Neural cell (in vitro differentiated cells): ENCODE results near the gene CNTN4. TPM values are rescaled to one million over a fixed set of nuclear protein-coding genes. Genes with fewer than 3 reads are reported as not detected.

Experiments
- H2AFZ ChIP-seq: fragments of 200-600, 300-800 bp; sonication (generic), shearing (Covaris generic); 2 replicates; pipeline ENCODE4 v1.6.0; 2014; ENCODE audit warnings: low read depth, mild to moderate bottlenecking, antibody characterized with exemption, low read length, moderate library complexity
- H3F3A ChIP-seq: fragments of 200-600 bp; shearing (Covaris generic); 2 replicates; pipeline ENCODE4 v1.6.1; 2016; ENCODE audit warnings: mild to moderate bottlenecking, moderate library complexity, mixed read lengths, antibody characterized with exemption, low read length; ENCODE audit not compliant: insufficient read depth, poor library complexity, severe bottlenecking
- H3K27ac ChIP-seq: fragments of 200-600, 300-800 bp; sonication (generic), shearing (Covaris generic); 2 replicates; pipeline ENCODE4 v1.5.1; 2014; ENCODE audit warnings: mild to moderate bottlenecking, low read length, moderate library complexity
- H3K27me3 ChIP-seq: fragments of 300-800, 200-600 bp; sonication (generic), shearing (Covaris generic); 2 replicates; pipeline ENCODE4 v1.6.0; 2014; ENCODE audit warnings: mild to moderate bottlenecking, low read depth, low read length, moderate library complexity; ENCODE audit not compliant: insufficient read depth
- H3K36me3 ChIP-seq: fragments of 300-800, 200-600 bp; sonication (generic), shearing (Covaris generic); 2 replicates; pipeline ENCODE4 v1.5.1; 2014; ENCODE audit warnings: mild to moderate bottlenecking, antibody characterized with exemption, low read length, moderate library complexity; ENCODE audit not compliant: insufficient read depth
- H3K4me2 ChIP-seq: fragments of 300-800, 200-600 bp; sonication (generic), shearing (Covaris generic); 2 replicates; pipeline ENCODE4 v1.6.0; 2014; ENCODE audit warnings: mild to moderate bottlenecking, low read length
- H3K4me3 ChIP-seq: fragments of 300-800, 200-600 bp; sonication (generic), shearing (Covaris generic); 2 replicates; pipeline ENCODE4 v1.5.1; 2014; ENCODE audit warnings: mild to moderate bottlenecking, low read length, moderate library complexity
- H3K79me2 ChIP-seq: fragments of 200-600 bp; shearing (Covaris generic); replicated peaks from 2 replicates; pipeline ENCODE4 v1.6.0; 2014; ENCODE audit warnings: mild to moderate bottlenecking, low read length, moderate library complexity; ENCODE audit not compliant: insufficient read depth
- H3K9ac ChIP-seq: fragments of 300-800, 200-600 bp; sonication (generic), shearing (Covaris generic); 2 replicates; pipeline ENCODE4 v1.6.1; 2016; ENCODE audit warnings: mild to moderate bottlenecking, low read length, mixed read lengths
- H3K9me2 ChIP-seq: fragments of 200-600 bp; shearing (Covaris generic); 2 replicates; pipeline ENCODE4 v1.6.1; 2016; ENCODE audit warnings: mild to moderate bottlenecking, low read length, mixed read lengths; ENCODE audit not compliant: insufficient read depth
- H3K9me3 ChIP-seq: fragments of 200-600, 300-800 bp; sonication (generic), shearing (Covaris generic); 2 replicates; pipeline ENCODE4 v1.6.1; 2016; ENCODE audit warnings: mild to moderate bottlenecking, mixed run types, low read length, moderate library complexity, mixed read lengths
- H4K20me1 ChIP-seq: fragments of 200-600 bp; shearing (Covaris generic); 2 replicates; pipeline ENCODE4 v1.6.1; 2016; ENCODE audit warnings: mild to moderate bottlenecking, mixed run types; ENCODE audit not compliant: insufficient read depth
- CTCF ChIP-seq: fragments of 450-650 bp; IDR thresholded peaks from 2 replicates; pipeline ENCODE4 v1.5.1; 2014; ENCODE audit warnings: antibody characterized with exemption, mild to moderate bottlenecking, moderate library complexity; ENCODE audit not compliant: poor library complexity, severe bottlenecking
- EP300 ChIP-seq: fragments of 450-650 bp; conservative IDR thresholded peaks from 2 replicates; pipeline ENCODE4 v1.6.1; 2014; ENCODE audit warnings: antibody characterized with exemption, mild to moderate bottlenecking, moderate library complexity; ENCODE audit not compliant: poor library complexity, severe bottlenecking
- EZH2 ChIP-seq: fragments of 200-600, 300-800 bp; shearing (Covaris generic), sonication (generic); IDR thresholded peaks from 2 replicates; pipeline ENCODE4 v1.6.1; 2014; ENCODE audit warnings: antibody characterized with exemption, low read length, borderline replicate concordance, mild to moderate bottlenecking; ENCODE audit not compliant: insufficient read depth, poor library complexity, severe bottlenecking
- MXI1 ChIP-seq: fragments of 450-650 bp; conservative IDR thresholded peaks from 2 replicates; pipeline ENCODE4 v1.6.1; 2014; ENCODE audit warnings: antibody characterized with exemption, mild to moderate bottlenecking; ENCODE audit not compliant: poor library complexity, severe bottlenecking
- POLR2AphosphoS5 ChIP-seq: IDR thresholded peaks from 2 replicates; pipeline ENCODE4 v1.6.1; 2012
- RAD21 ChIP-seq: fragments of 450-650 bp; conservative IDR thresholded peaks from 2 replicates; pipeline ENCODE4 v1.6.1; 2014; ENCODE audit warnings: antibody characterized with exemption, mild to moderate bottlenecking, moderate library complexity
- REST ChIP-seq: IDR thresholded peaks from 2 replicates; pipeline ENCODE4 v1.6.1; 2012; ENCODE audit warnings: borderline replicate concordance
- SMC3 ChIP-seq: fragments of 450-650 bp; conservative IDR thresholded peaks from 2 replicates; pipeline ENCODE4 v1.6.1; 2014; ENCODE audit warnings: antibody characterized with exemption, mild to moderate bottlenecking, moderate library complexity; ENCODE audit not compliant: poor library complexity
- TAF1 ChIP-seq: IDR thresholded peaks from 2 replicates; pipeline ENCODE4 v1.6.1; 2012; ENCODE audit warnings: low read depth
- polyA plus RNA-seq: library from polyadenylated mRNA; depleted of rRNA; stranded (reverse); fragments of >200 nt; gene quantifications from 2 replicates; pipeline ENCODE4 v1.2.3, GENCODE V29; 2014

Gene CNTN4
- polyA plus RNA-seq, 1 donor from 2014 or later, result 10.6 TPM

- no peaks in the 10 kb centered on the region for H4K20me1 ChIP-seq
- H3K79me2 ChIP-seq, result no peaks in the 10 kb centered on the region
- H3K9me3 ChIP-seq, result no peaks in the 10 kb centered on the region
- no peak overlapping the region for H3K9ac ChIP-seq
- H3K9me2 ChIP-seq, result no peaks in the 10 kb centered on the region
- no peak overlapping the region for H3K4me3 ChIP-seq
- no peak overlapping the region for H3K4me2 ChIP-seq
- H3K27ac ChIP-seq, result no peak overlapping the region
- H3K36me3 ChIP-seq, result no peaks in the 10 kb centered on the region
- TF ChIP-seq TAF1 (no peak), EP300 (no peak), RAD21 (no peak), EZH2 (no peak), REST (no peak), MXI1 (no peak), SMC3 (no peak), POLR2AphosphoS5 (no peak), CTCF (no peak)
- no peaks in the 10 kb centered on the region for H3K27me3 ChIP-seq
- H2AFZ ChIP-seq, result no peak overlapping the region
- no peaks in the 10 kb centered on the region for H3F3A ChIP-seq
Observed at GRCh38 chr3:2579206-2579605, 480.5 kb downstream of the CNTN4 start.

- Histone ChIP-seq H3F3A (no peaks in the 10 kb centered on the region), H3K9me3 (no peaks in the 10 kb centered on the region), H3K27ac (no peak overlapping the region), H3K4me3 (no peak overlapping the region), H3K79me2 (no peaks in the 10 kb centered on the region), H3K9ac (no peak overlapping the region), H2AFZ (no peak overlapping the region), H3K4me2 (no peak overlapping the region), H4K20me1 (no peaks in the 10 kb centered on the region), H3K9me2 (no peaks in the 10 kb centered on the region), H3K36me3 (no peaks in the 10 kb centered on the region), H3K27me3 (no peaks in the 10 kb centered on the region)
- TF ChIP-seq EP300 (no peak), RAD21 (no peak), EZH2 (no peak), POLR2AphosphoS5 (no peak), REST (no peak), SMC3 (no peak), TAF1 (no peak), MXI1 (no peak), CTCF (no peak)
Observed at GRCh38 chr3:2583046-2583445, 484.4 kb downstream of the CNTN4 start.
